ENCODE results near the gene NLGN2. TPM values are rescaled to one million over a fixed set of nuclear protein-coding genes. Genes with fewer than 3 reads are reported as not detected.

NLGN2 gene
- total RNA-seq, 1 donor from 2014 or later = 90.8 TPM

- Mint-ChIP-seq H3K9me3 (ENCODE audit: unreplicated experiment) (peaks cover 25% of the 10 kb centered on the region), H3K4me3 (ENCODE audit: unreplicated experiment) (no peak overlapping the region), H3K4me1 (ENCODE audit: low read depth, unreplicated experiment) (peaks cover 3% of the 10 kb centered on the region), H3K27ac (ENCODE audit: unreplicated experiment) (no peak overlapping the region), H3K36me3 (ENCODE audit: unreplicated experiment) (peaks cover 7% of the 10 kb centered on the region), H3K27me3 (ENCODE audit: unreplicated experiment) (peaks cover 27% of the 10 kb centered on the region)
- no peak for TF ChIP-seq CTCF (IDR thresholded peaks at IDR 0.05; ENCODE audit: partially characterized antibody, unreplicated experiment)
- peak; percentile 82 for DNase-seq
Observed at GRCh38 chr17:7383742-7384488, 23.7 kb upstream of the NLGN2 start.

- Mint-ChIP-seq H3K27ac (ENCODE audit: unreplicated experiment) (no peak overlapping the region), H3K4me1 (ENCODE audit: low read depth, unreplicated experiment) (peaks cover 3% of the 10 kb centered on the region), H3K27me3 (ENCODE audit: unreplicated experiment) (peaks cover 24% of the 10 kb centered on the region), H3K36me3 (ENCODE audit: unreplicated experiment) (peaks cover 6% of the 10 kb centered on the region), H3K4me3 (ENCODE audit: unreplicated experiment) (peak overlapping the region; percentile 48), H3K9me3 (ENCODE audit: unreplicated experiment) (peaks cover 20% of the 10 kb centered on the region)
- no peak for TF ChIP-seq CTCF (IDR thresholded peaks at IDR 0.05; ENCODE audit: partially characterized antibody, unreplicated experiment)
- DNase-seq = no peak
Observed at GRCh38 chr17:7384489-7385081, 23.1 kb upstream of the NLGN2 start.

- no peak for TF ChIP-seq CTCF (IDR thresholded peaks at IDR 0.05; ENCODE audit: partially characterized antibody, unreplicated experiment)
- Mint-ChIP-seq H3K27me3 (ENCODE audit: unreplicated experiment) (peaks cover 13% of the 10 kb centered on the region), H3K4me3 (ENCODE audit: unreplicated experiment) (no peak overlapping the region), H3K36me3 (ENCODE audit: unreplicated experiment) (peaks cover 6% of the 10 kb centered on the region), H3K27ac (ENCODE audit: unreplicated experiment) (no peak overlapping the region), H3K4me1 (ENCODE audit: low read depth, unreplicated experiment) (peaks cover 5% of the 10 kb centered on the region), H3K9me3 (ENCODE audit: unreplicated experiment) (peaks cover 9% of the 10 kb centered on the region)
- DNase-seq = no peak
Observed at GRCh38 chr17:7388856-7389255, 18.8 kb upstream of the NLGN2 start.

- peaks cover 6% of the 10 kb centered on the region for H3K36me3 Mint-ChIP-seq (ENCODE audit: unreplicated experiment)
Observed at GRCh38 chr17:7389924-7390910, 17.4 kb upstream of the NLGN2 start.

More at GRCh38 chr17:7389924-7390910, 17.4 kb upstream of the NLGN2 start:
- no peak for DNase-seq
- no peak overlapping the region for H3K27ac Mint-ChIP-seq (ENCODE audit: unreplicated experiment)
- H3K9me3 Mint-ChIP-seq (ENCODE audit: unreplicated experiment) = peaks cover 11% of the 10 kb centered on the region
- H3K4me3 Mint-ChIP-seq (ENCODE audit: unreplicated experiment) = no peak overlapping the region
- no peak for TF ChIP-seq CTCF (IDR thresholded peaks at IDR 0.05; ENCODE audit: partially characterized antibody, unreplicated experiment)
- peaks cover 12% of the 10 kb centered on the region for H3K27me3 Mint-ChIP-seq (ENCODE audit: unreplicated experiment)
- H3K4me1 Mint-ChIP-seq (ENCODE audit: low read depth, unreplicated experiment) = peaks cover 5% of the 10 kb centered on the region
